WI38 (cell line): ENCODE data around the gene ZNF135.

ENCODE experiments used
- H3K4me3 ChIP-seq: 2 replicates; pipeline ENCODE4 v1.5.1; 2011; ENCODE audit warnings: low read depth, mild to moderate bottlenecking, control low read depth, low read length
- TF ChIP-seq, protein P1 (sequence below): IDR thresholded peaks from 2 replicates; pipeline ENCODE4 v1.5.1; 2012; ENCODE audit warnings: low read depth, mild to moderate bottlenecking, control low read depth, low read length

Gene ZNF135

GRCh38 chr19:58022283-58022660 is 36.8 kb upstream of the ZNF135 start:
- TF ChIP-seq, protein P1, sequence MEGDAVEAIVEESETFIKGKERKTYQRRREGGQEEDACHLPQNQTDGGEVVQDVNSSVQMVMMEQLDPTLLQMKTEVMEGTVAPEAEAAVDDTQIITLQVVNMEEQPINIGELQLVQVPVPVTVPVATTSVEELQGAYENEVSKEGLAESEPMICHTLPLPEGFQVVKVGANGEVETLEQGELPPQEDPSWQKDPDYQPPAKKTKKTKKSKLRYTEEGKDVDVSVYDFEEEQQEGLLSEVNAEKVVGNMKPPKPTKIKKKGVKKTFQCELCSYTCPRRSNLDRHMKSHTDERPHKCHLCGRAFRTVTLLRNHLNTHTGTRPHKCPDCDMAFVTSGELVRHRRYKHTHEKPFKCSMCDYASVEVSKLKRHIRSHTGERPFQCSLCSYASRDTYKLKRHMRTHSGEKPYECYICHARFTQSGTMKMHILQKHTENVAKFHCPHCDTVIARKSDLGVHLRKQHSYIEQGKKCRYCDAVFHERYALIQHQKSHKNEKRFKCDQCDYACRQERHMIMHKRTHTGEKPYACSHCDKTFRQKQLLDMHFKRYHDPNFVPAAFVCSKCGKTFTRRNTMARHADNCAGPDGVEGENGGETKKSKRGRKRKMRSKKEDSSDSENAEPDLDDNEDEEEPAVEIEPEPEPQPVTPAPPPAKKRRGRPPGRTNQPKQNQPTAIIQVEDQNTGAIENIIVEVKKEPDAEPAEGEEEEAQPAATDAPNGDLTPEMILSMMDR: no peak
- H3K4me3 ChIP-seq: no peak overlapping the region

GRCh38 chr19:58024661-58025060 is 34.4 kb upstream of the ZNF135 start:
- H3K4me3 ChIP-seq: no peak overlapping the region
- TF ChIP-seq, protein P1: no peak

DNA sequence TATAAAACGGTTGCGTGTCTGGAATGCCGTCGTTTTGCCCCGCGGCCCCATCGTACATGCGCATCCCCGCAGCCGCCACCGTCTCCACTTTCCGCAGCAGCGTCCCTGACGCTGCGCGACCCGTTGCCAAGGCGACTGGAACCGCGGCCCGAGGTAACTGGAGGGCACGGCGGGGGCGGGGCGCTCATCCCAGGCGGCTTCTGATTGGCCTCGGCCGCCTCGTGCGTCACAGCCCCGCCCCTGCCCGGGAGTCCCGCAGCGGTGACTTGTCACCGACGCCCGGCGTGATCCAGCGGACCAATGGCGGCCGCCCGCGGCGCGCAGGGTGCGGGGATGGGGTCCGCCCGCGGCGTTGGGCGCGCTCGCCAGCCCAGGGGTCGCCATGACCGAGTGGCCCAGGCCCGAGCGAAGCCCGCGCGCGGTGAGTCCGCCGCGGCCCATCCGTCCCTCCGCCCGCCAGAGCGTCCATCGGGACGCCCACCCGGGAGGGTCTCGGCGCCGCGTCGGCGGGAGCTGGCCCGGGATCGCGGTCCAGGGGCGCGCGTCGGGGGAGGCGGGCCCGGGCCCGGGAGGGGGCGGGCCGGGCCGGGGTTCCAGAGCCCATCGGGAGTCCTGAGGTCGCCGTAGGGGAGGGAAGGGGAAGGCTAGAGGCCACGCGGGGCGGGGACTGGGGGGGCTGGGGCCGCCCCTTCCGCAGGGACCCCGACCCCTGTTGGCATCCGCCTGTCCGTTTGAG is 25.2 kb upstream of the ZNF135 start, which contains the start of gene ZSCAN1:
Gene ZSCAN1 (plus strand): TSS at position 285 of the 736 bp plus-strand sequence. CDS start 3,812 bp downstream, outside the sequence.
- TF ChIP-seq, protein P1: no peak
- no peak within 1 kb of the TSS for H3K4me3 ChIP-seq

- H3K4me3 ChIP-seq: no peak overlapping the region
- TF ChIP-seq, protein P1: no peak
Observed at GRCh38 chr19:58034477-58034793, 24.6 kb upstream of the ZNF135 start.

GRCh38 chr19:58035863-58036262 is 23.2 kb upstream of the ZNF135 start:
- no peak overlapping the region for H3K4me3 ChIP-seq
- TF ChIP-seq, protein P1: no peak

DNA sequence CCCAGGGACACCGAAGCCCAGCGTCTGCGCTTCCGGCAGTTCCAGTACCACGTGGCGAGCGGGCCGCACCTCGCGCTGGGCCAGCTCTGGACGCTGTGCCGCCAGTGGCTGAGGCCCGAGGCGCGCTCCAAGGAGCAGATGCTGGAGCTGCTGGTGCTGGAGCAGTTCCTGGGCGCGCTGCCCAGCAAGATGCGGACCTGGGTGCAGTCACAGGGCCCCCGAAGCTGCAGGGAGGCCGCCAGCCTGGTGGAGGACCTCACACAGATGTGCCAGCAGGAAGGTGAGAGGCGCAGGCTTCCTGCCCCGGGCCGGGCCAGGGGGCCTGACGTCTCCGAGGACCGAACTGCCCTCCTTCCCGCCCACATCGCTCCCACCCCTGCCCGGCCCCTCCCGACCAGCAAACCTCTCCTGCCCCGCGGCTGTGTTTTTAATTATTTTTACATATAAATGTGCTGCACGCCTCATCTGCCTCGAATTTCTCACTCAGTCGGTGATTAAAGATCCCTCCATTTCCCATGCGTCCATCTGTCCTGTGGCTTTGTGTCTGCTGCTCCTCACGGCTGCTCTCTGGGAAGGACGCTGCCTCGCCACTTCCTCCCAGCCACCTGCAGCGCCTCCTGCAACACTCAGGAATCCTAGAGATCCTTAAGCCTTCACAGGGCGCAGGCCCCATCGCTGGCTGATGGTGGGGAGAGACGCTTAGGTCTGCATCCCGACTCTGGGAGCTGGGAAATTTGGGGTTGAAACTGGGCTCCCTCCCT is 21.0 kb upstream of the ZNF135 start:
- no peak overlapping the region for H3K4me3 ChIP-seq
- TF ChIP-seq, protein P1: no peak

DNA sequence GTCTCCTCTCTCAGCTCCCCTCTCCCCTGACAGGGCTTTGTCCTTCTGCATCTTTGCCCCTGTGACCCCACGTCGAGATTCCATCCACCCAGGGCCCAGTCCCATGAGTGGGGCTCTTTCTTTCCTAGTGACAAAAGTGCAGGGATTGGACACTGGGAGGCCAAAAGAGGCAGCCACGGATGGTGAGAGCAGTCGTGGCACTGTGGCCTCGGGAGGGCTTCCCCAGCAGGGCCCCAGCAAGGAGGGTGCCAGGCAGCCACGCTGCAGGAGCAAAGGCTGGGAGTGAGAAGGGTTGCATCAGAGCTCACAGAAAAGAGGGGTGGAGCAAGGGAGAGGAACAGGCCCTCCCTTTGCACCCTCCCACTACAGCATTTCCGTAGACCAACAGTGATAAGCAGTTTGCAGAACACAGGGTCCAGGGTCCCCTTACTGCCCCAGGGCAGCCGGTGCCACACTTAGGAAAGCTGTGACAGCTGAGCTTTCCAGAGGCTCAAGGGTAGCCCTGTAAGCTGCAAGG is 20.3 kb upstream of the ZNF135 start:
- TF ChIP-seq, protein P1: no peak
- H3K4me3 ChIP-seq: no peak overlapping the region
